ENCODE results near the gene SLC39A3. TPM values are rescaled to one million over a fixed set of nuclear protein-coding genes. Genes with fewer than 3 reads are reported as not detected.

The SLC39A3 gene
- total and polyA plus RNA-seq, 7 donors: 16.9 to 70.1 (median 26.8) TPM

DNA sequence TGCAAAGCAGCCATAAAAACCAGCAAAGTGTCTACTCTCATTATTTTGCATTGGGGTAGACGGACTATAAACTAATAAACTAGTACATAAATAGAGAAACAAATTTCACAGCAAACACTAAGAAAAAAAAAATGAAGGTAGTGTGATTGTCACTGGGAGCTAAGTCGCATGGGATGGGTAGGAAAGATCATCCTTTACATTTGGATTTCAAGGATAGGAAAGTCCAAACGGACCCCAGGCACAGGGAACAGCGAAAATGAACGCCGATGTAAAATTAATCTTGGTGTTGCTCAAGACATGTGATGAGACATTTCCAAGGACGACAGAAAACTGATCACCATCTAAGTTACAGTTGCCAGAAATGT is 43.9 kb upstream of the SLC39A3 start:
- DNase-seq (no peak), ATAC-seq (no peak)
- intact Hi-C loops (cut with DNase I): no loop called here
- TF ChIP-seq, protein P1, sequence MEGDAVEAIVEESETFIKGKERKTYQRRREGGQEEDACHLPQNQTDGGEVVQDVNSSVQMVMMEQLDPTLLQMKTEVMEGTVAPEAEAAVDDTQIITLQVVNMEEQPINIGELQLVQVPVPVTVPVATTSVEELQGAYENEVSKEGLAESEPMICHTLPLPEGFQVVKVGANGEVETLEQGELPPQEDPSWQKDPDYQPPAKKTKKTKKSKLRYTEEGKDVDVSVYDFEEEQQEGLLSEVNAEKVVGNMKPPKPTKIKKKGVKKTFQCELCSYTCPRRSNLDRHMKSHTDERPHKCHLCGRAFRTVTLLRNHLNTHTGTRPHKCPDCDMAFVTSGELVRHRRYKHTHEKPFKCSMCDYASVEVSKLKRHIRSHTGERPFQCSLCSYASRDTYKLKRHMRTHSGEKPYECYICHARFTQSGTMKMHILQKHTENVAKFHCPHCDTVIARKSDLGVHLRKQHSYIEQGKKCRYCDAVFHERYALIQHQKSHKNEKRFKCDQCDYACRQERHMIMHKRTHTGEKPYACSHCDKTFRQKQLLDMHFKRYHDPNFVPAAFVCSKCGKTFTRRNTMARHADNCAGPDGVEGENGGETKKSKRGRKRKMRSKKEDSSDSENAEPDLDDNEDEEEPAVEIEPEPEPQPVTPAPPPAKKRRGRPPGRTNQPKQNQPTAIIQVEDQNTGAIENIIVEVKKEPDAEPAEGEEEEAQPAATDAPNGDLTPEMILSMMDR (IDR thresholded peaks at IDR 0.05): no peak
- Histone ChIP-seq H3K9me3 (no peaks in the 10 kb centered on the region), H3K4me3 (peak overlapping the region; percentile 93), H3K27ac (peak overlapping the region; percentile 97), H3K27me3 (ENCODE audit: insufficient read depth in 3 of 3, low read length in 2 of 3) (no peaks in the 10 kb centered on the region), H3K4me1 (peaks cover 52% of the 10 kb centered on the region), H3K36me3 (ENCODE audit: insufficient read depth in 1 of 2, low read depth in 1 of 2) (no peaks in the 10 kb centered on the region)
- WGBS, 3 donors: 58 to 68% (median 65%) methylated on average over 7 of the region's 7 CpGs

DNA sequence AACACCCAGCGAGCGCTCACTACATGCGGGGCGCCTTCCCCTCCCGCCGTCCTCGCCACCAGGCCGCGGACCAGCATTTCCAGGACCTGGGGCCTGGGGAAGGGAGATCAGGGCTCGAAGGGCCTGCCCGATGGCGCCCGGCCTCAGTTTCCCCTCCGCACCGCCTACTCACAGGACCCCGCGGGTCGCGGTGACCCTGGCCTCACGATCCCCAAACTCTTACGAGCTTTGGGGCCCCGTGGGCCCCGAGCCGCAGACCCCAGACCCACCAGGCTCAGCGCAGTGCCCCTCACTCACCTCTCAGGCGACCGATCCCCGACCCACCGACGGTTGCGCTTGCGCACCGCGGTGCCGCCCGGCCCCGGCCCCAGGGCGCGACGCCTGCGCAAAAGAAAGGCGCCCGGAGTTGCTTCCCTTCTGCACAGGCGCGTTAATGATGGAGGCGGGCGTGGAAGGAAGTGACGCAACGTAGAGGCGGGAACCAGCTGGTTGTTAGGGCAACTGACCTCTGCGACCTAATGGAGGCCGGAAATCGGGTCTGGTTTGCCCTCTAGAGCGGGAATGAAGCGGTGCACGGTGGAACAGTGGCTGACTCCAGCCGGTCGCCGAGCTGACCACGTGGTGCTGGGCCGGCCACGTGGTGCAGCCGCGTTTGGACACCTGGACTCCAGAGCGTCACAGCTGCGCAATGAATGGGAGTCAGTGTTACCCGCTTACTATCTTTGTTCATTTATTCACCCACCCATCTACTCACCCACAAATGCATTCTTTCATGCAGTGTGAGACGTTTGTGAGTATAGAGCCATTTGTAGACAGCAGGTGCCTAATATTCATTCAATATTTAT is 43.3 kb upstream of the SLC39A3 start, which contains the start of gene SGTA:
TSS of gene SGTA (minus strand) at position 338 of the 845 bp plus-strand sequence. CDS start 14,205 bp downstream, outside the sequence.
- peaks cover 55% of the 10 kb centered on the region for H3K4me1 ChIP-seq
- H3K4me3 ChIP-seq: peak within 1 kb of the TSS; percentile 93
- H3K9me3 ChIP-seq: no peaks in the 10 kb centered on the region
- intact Hi-C loops (cut with DNase I): loop anchor here in 1 of 2 donors (1.0 kb wide), 1 partner anchor 161 kb away; the partner anchor contains the start of gene ZNF77
- TF ChIP-seq, protein P1 (IDR thresholded peaks at IDR 0.05): peak; percentile 44
- H3K27ac ChIP-seq: peak within 1 kb of the TSS; percentile 97
- H3K36me3 ChIP-seq (ENCODE audit: insufficient read depth in 1 of 2, low read depth in 1 of 2): no peaks in the 10 kb centered on the region
- 0 to 1% (median 0%) methylated on average over 53 to 68 of the region's 68 CpGs for WGBS, 3 donors
- peak; percentile 91 to 92 (median 91) for ATAC-seq
- no peaks in the 10 kb centered on the region for H3K27me3 ChIP-seq (ENCODE audit: insufficient read depth in 3 of 3, low read length in 2 of 3)
- DNase-seq: peak; percentile 98 to 99

DNA sequence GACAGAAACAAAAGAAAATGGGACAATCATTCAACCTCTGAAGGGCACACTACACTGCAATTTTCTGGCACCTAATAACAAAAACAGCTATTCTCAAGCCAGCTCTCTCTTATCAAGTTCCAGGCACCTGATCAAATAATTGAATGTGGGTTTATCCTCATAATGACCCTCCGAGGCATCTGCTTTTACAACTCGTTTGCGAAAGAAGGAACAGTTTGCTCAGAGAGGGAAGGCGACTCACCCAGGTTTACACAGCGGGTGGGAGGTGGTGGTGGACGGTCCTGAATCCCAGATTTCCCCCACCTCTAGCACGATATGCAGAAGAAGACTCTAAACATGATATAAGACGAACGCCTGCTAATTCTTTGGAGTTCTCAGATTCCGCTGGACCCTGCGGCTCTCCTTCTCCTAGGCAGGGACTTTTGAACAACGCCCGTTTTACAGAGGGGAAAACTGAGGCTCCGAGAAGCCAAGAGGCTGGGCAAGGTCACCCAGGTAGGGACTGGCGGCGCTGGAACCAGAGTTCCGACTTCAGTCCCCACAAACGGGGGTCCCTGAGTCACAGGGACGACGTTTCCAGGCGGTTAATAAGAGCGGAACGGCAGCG is 42.6 kb upstream of the SLC39A3 start:
- Histone ChIP-seq H3K4me3 (peak overlapping the region; percentile 93), H3K9me3 (no peaks in the 10 kb centered on the region), H3K36me3 (ENCODE audit: insufficient read depth in 1 of 2, low read depth in 1 of 2) (no peaks in the 10 kb centered on the region), H3K4me1 (peaks cover 61% of the 10 kb centered on the region), H3K27me3 (ENCODE audit: insufficient read depth in 3 of 3, low read length in 2 of 3) (no peaks in the 10 kb centered on the region), H3K27ac (peak overlapping the region; percentile 97)
- TF ChIP-seq, protein P1 (IDR thresholded peaks at IDR 0.05): no peak
- DNase-seq (no peak), ATAC-seq (no peak)
- 2% methylated on average over 24 of the region's 24 CpGs for WGBS, 3 donors
- intact Hi-C loops (cut with DNase I): loop anchor here in 1 of 2 donors (1.0 kb wide), 1 partner anchor 162 kb away; the partner anchor contains the start of gene ZNF77

DNA sequence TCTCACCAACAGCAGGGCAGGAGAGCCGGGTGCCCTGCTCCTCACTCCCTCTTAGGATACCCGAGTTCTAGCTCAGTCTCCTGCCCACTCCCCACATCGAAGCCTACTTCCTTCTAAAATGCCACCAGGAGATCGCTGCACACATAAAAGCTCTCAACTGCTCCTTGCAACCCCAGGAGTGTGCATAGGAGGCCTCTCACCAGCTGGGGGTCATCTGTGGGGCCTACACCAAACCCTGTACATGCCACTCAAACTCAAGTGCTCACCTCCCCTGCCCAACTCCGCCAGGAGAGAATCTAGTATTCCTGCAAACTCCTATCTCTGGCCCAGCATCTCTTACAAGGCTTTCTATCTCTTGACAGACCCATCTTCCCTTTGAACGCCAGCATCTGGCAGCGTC is 40.5 kb upstream of the SLC39A3 start:
- WGBS, 3 donors: 81 to 86% (median 82%) methylated on average over 7 of the region's 7 CpGs
- TF ChIP-seq, protein P1 (IDR thresholded peaks at IDR 0.05): no peak
- peaks cover 68% of the 10 kb centered on the region for H3K4me1 ChIP-seq
- no peak for DNase-seq
- no peak overlapping the region for H3K4me3 ChIP-seq
- no peaks in the 10 kb centered on the region for H3K36me3 ChIP-seq (ENCODE audit: insufficient read depth in 1 of 2, low read depth in 1 of 2)
- no peaks in the 10 kb centered on the region for H3K9me3 ChIP-seq
- no peaks in the 10 kb centered on the region for H3K27me3 ChIP-seq (ENCODE audit: insufficient read depth in 3 of 3, low read length in 2 of 3)
- H3K27ac ChIP-seq: peak overlapping the region; percentile 76
- intact Hi-C loops (cut with DNase I): no loop called here
- ATAC-seq: no peak
